ENCODE measurements around the gene PTGER2.

GRCh38 chr14:52318062-52318461 lies 4.0 kb downstream of the PTGER2 start:
- no peak for TF ChIP-seq CTCF (IDR thresholded peaks at IDR 0.05)
- no peak for TF ChIP-seq POLR2A (IDR thresholded peaks at IDR 0.05)
